Neural cell (in vitro differentiated cells): ENCODE results near the gene HOXC11. TPM values are rescaled to one million over a fixed set of nuclear protein-coding genes. Genes with fewer than 3 reads are reported as not detected.
A peak's percentile ranks its signal among the peaks of the same experiment; 100 is the strongest.

ENCODE experiments used
- H2AFZ ChIP-seq: fragments of 200-600, 300-800 bp; sonication (generic), shearing (Covaris generic); 2 replicates; pipeline ENCODE4 v1.6.0; 2014; ENCODE audit warnings: low read depth, mild to moderate bottlenecking, antibody characterized with exemption, low read length, moderate library complexity
- H3F3A ChIP-seq: fragments of 200-600 bp; shearing (Covaris generic); 2 replicates; pipeline ENCODE4 v1.6.1; 2016; ENCODE audit warnings: mild to moderate bottlenecking, moderate library complexity, mixed read lengths, antibody characterized with exemption, low read length; ENCODE audit not compliant: insufficient read depth, poor library complexity, severe bottlenecking
- H3K27ac ChIP-seq: fragments of 200-600, 300-800 bp; sonication (generic), shearing (Covaris generic); 2 replicates; pipeline ENCODE4 v1.5.1; 2014; ENCODE audit warnings: mild to moderate bottlenecking, low read length, moderate library complexity
- H3K27me3 ChIP-seq: fragments of 300-800, 200-600 bp; sonication (generic), shearing (Covaris generic); 2 replicates; pipeline ENCODE4 v1.6.0; 2014; ENCODE audit warnings: mild to moderate bottlenecking, low read depth, low read length, moderate library complexity; ENCODE audit not compliant: insufficient read depth
- H3K36me3 ChIP-seq: fragments of 300-800, 200-600 bp; sonication (generic), shearing (Covaris generic); 2 replicates; pipeline ENCODE4 v1.5.1; 2014; ENCODE audit warnings: mild to moderate bottlenecking, antibody characterized with exemption, low read length, moderate library complexity; ENCODE audit not compliant: insufficient read depth
- H3K4me2 ChIP-seq: fragments of 300-800, 200-600 bp; sonication (generic), shearing (Covaris generic); 2 replicates; pipeline ENCODE4 v1.6.0; 2014; ENCODE audit warnings: mild to moderate bottlenecking, low read length
- H3K4me3 ChIP-seq: fragments of 300-800, 200-600 bp; sonication (generic), shearing (Covaris generic); 2 replicates; pipeline ENCODE4 v1.5.1; 2014; ENCODE audit warnings: mild to moderate bottlenecking, low read length, moderate library complexity
- H3K79me2 ChIP-seq: fragments of 200-600 bp; shearing (Covaris generic); replicated peaks from 2 replicates; pipeline ENCODE4 v1.6.0; 2014; ENCODE audit warnings: mild to moderate bottlenecking, low read length, moderate library complexity; ENCODE audit not compliant: insufficient read depth
- H3K9ac ChIP-seq: fragments of 300-800, 200-600 bp; sonication (generic), shearing (Covaris generic); 2 replicates; pipeline ENCODE4 v1.6.1; 2016; ENCODE audit warnings: mild to moderate bottlenecking, low read length, mixed read lengths
- H3K9me2 ChIP-seq: fragments of 200-600 bp; shearing (Covaris generic); 2 replicates; pipeline ENCODE4 v1.6.1; 2016; ENCODE audit warnings: mild to moderate bottlenecking, low read length, mixed read lengths; ENCODE audit not compliant: insufficient read depth
- H3K9me3 ChIP-seq: fragments of 200-600, 300-800 bp; sonication (generic), shearing (Covaris generic); 2 replicates; pipeline ENCODE4 v1.6.1; 2016; ENCODE audit warnings: mild to moderate bottlenecking, mixed run types, low read length, moderate library complexity, mixed read lengths
- H4K20me1 ChIP-seq: fragments of 200-600 bp; shearing (Covaris generic); 2 replicates; pipeline ENCODE4 v1.6.1; 2016; ENCODE audit warnings: mild to moderate bottlenecking, mixed run types; ENCODE audit not compliant: insufficient read depth
- CTCF ChIP-seq: fragments of 450-650 bp; IDR thresholded peaks from 2 replicates; pipeline ENCODE4 v1.5.1; 2014; ENCODE audit warnings: antibody characterized with exemption, mild to moderate bottlenecking, moderate library complexity; ENCODE audit not compliant: poor library complexity, severe bottlenecking
- EZH2 ChIP-seq: fragments of 200-600, 300-800 bp; shearing (Covaris generic), sonication (generic); IDR thresholded peaks from 2 replicates; pipeline ENCODE4 v1.6.1; 2014; ENCODE audit warnings: antibody characterized with exemption, low read length, borderline replicate concordance, mild to moderate bottlenecking; ENCODE audit not compliant: insufficient read depth, poor library complexity, severe bottlenecking
- POLR2AphosphoS5 ChIP-seq: IDR thresholded peaks from 2 replicates; pipeline ENCODE4 v1.6.1; 2012
- RAD21 ChIP-seq: fragments of 450-650 bp; conservative IDR thresholded peaks from 2 replicates; pipeline ENCODE4 v1.6.1; 2014; ENCODE audit warnings: antibody characterized with exemption, mild to moderate bottlenecking, moderate library complexity
- SMC3 ChIP-seq: fragments of 450-650 bp; conservative IDR thresholded peaks from 2 replicates; pipeline ENCODE4 v1.6.1; 2014; ENCODE audit warnings: antibody characterized with exemption, mild to moderate bottlenecking, moderate library complexity; ENCODE audit not compliant: poor library complexity
- polyA plus RNA-seq: library from polyadenylated mRNA; depleted of rRNA; stranded (reverse); fragments of >200 nt; gene quantifications from 2 replicates; pipeline ENCODE4 v1.2.3, GENCODE V29; 2014

Gene HOXC11
- polyA plus RNA-seq, 1 donor from 2014 or later = not detected

GRCh38 chr12:54020591-54021405 is 47.9 kb downstream of the HOXC11 start:
- H3K4me3 ChIP-seq = no peak overlapping the region
- no peaks in the 10 kb centered on the region for H3K36me3 ChIP-seq
- no peak overlapping the region for H3K27ac ChIP-seq
- no peaks in the 10 kb centered on the region for H3F3A ChIP-seq
- H3K79me2 ChIP-seq = no peaks in the 10 kb centered on the region
- no peak overlapping the region for H2AFZ ChIP-seq
- H3K9me3 ChIP-seq = no peaks in the 10 kb centered on the region
- no peak for TF ChIP-seq CTCF
- no peak for TF ChIP-seq EZH2
- no peak for TF ChIP-seq POLR2AphosphoS5
- TF ChIP-seq RAD21 = no peak
- no peak overlapping the region for H3K9ac ChIP-seq
- no peaks in the 10 kb centered on the region for H3K9me2 ChIP-seq
- no peak overlapping the region for H3K4me2 ChIP-seq
- H3K27me3 ChIP-seq = peaks cover 98% of the 10 kb centered on the region
- H4K20me1 ChIP-seq = no peaks in the 10 kb centered on the region

- H3K9me2 ChIP-seq = no peaks in the 10 kb centered on the region
- no peak overlapping the region for H3K9ac ChIP-seq
- H3F3A ChIP-seq = no peaks in the 10 kb centered on the region
- no peak overlapping the region for H2AFZ ChIP-seq
- H4K20me1 ChIP-seq = no peaks in the 10 kb centered on the region
- H3K4me2 ChIP-seq = no peak overlapping the region
- H3K79me2 ChIP-seq = no peaks in the 10 kb centered on the region
- no peak overlapping the region for H3K27ac ChIP-seq
- no peak overlapping the region for H3K4me3 ChIP-seq
- peaks cover 99% of the 10 kb centered on the region for H3K27me3 ChIP-seq
- no peaks in the 10 kb centered on the region for H3K9me3 ChIP-seq
- no peaks in the 10 kb centered on the region for H3K36me3 ChIP-seq
- TF ChIP-seq EZH2 (no peak), RAD21 (no peak), CTCF (peak; percentile 33), SMC3 (peak; percentile 12)
These were observed 48.6 kb downstream of the HOXC11 start for GRCh38 chr12:54021432-54022013.
